ES-I3 (cell line): ENCODE data around the gene DDR2.

Experiments
- H3K36me3 ChIP-seq: 2 replicates; pipeline ENCODE4 v1.6.1; 2013; ENCODE audit warnings: mild to moderate bottlenecking, low read length, control low read depth, moderate library complexity; ENCODE audit not compliant: insufficient read depth
- H3K4me1 ChIP-seq: 2 replicates; pipeline ENCODE4 v1.6.1; 2013; ENCODE audit warnings: mild to moderate bottlenecking, control low read depth, low read length; ENCODE audit not compliant: insufficient read depth
- H3K9ac ChIP-seq: 2 replicates; pipeline ENCODE4 v1.6.1; 2013; ENCODE audit warnings: low read depth, mild to moderate bottlenecking, low read length, moderate library complexity
- H3K9me3 ChIP-seq: 2 replicates; pipeline ENCODE4 v1.6.1; 2013; ENCODE audit warnings: mild to moderate bottlenecking, low read length, moderate library complexity; ENCODE audit not compliant: control insufficient read depth, insufficient read depth

DDR2 gene

DNA sequence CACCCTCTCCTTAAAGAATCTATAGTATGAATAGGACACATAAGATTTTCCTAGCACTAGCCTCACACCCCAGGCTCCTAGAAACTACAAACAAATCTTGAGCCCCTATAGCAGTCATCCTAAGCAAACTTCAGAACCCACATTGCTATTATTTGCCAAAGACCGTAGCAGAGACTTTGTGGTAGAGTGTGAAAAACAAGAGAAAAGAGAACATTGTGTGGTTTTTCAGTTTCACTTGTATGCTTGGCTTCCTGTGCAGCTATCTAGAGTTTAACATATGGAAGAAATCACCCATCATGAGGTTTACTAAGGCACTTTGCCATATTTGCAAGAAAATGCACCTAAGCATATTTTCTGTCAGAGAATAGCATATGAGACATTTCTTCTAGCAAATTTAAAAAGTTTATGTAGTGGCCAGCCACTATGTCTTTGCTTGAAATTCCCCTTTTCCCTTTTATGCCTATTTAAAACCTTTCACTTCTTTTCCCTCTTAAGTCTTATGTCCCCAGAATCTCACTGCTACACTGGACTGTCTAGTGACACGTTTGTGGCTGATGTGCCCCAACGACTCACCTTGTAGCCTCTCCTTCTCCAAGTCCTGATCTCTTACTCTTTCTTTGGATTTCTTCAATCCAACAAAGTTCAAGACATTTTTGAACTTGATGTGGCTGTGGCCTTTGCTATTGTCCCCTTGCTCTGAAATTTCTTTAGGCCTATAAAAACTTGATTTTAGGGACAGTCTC is 203.1 kb downstream of the DDR2 start:
- Histone ChIP-seq H3K9ac (no peak overlapping the region), H3K4me1 (no peaks in the 10 kb centered on the region), H3K9me3 (no peaks in the 10 kb centered on the region; the same call in 1 of the 2 replicates), H3K36me3 (no peaks in the 10 kb centered on the region)
